ENCODE data around the gene TSPO.
A peak's percentile ranks its signal among the peaks of the same experiment; 100 is the strongest.

The TSPO gene

GRCh38 chr22:43118024-43118849 lies 33.1 kb upstream of the TSPO start:
- Mint-ChIP-seq H3K9me3 (no peaks in the 10 kb centered on the region), H3K27ac (no peak overlapping the region), H3K4me3 (no peak overlapping the region), H3K36me3 (ENCODE audit: low read depth) (no peaks in the 10 kb centered on the region), H3K27me3 (ENCODE audit: low read depth) (peaks cover 41% of the 10 kb centered on the region), H3K4me1 (no peaks in the 10 kb centered on the region)
- no peak for TF ChIP-seq CTCF (IDR thresholded peaks at IDR 0.05; ENCODE audit: unreplicated experiment in 3 of 3)

- Mint-ChIP-seq H3K4me1 (no peaks in the 10 kb centered on the region), H3K4me3 (no peak overlapping the region), H3K27ac (no peak overlapping the region), H3K27me3 (ENCODE audit: low read depth) (peaks cover 34% of the 10 kb centered on the region), H3K9me3 (no peaks in the 10 kb centered on the region), H3K36me3 (ENCODE audit: low read depth) (no peaks in the 10 kb centered on the region)
- no peak for TF ChIP-seq CTCF (IDR thresholded peaks at IDR 0.05; ENCODE audit: unreplicated experiment in 3 of 3)
Observed at GRCh38 chr22:43118953-43119458, 32.4 kb upstream of the TSPO start.

- Mint-ChIP-seq H3K9me3 (no peaks in the 10 kb centered on the region), H3K4me1 (peaks cover 4% of the 10 kb centered on the region), H3K4me3 (no peak overlapping the region), H3K36me3 (ENCODE audit: low read depth) (no peaks in the 10 kb centered on the region), H3K27me3 (ENCODE audit: low read depth) (peaks cover 8% of the 10 kb centered on the region), H3K27ac (peak overlapping the region in 1 of 3 experiments; percentile 76)
- no peak for TF ChIP-seq CTCF (IDR thresholded peaks at IDR 0.05; ENCODE audit: unreplicated experiment in 3 of 3)
Observed at GRCh38 chr22:43126501-43127165, 24.7 kb upstream of the TSPO start.

GRCh38 chr22:43127166-43127908 lies 24.0 kb upstream of the TSPO start:
- H3K27ac Mint-ChIP-seq = peak overlapping the region in 1 of 3 experiments; percentile 76

GRCh38 chr22:43128116-43128515 lies 23.2 kb upstream of the TSPO start:
- H3K4me3 Mint-ChIP-seq = no peak overlapping the region
- H3K4me1 Mint-ChIP-seq = peaks cover 4% of the 10 kb centered on the region
- H3K27me3 Mint-ChIP-seq (ENCODE audit: low read depth) = peaks cover 2% of the 10 kb centered on the region
- no peaks in the 10 kb centered on the region for H3K9me3 Mint-ChIP-seq
- no peak for TF ChIP-seq CTCF (IDR thresholded peaks at IDR 0.05; ENCODE audit: unreplicated experiment in 3 of 3)
- no peaks in the 10 kb centered on the region for H3K36me3 Mint-ChIP-seq (ENCODE audit: low read depth)
- H3K27ac Mint-ChIP-seq = no peak overlapping the region

More at GRCh38 chr22:43127166-43127908, 24.0 kb upstream of the TSPO start:
- Mint-ChIP-seq H3K36me3 (ENCODE audit: low read depth) (no peaks in the 10 kb centered on the region), H3K4me1 (peaks cover 4% of the 10 kb centered on the region), H3K27me3 (ENCODE audit: low read depth) (peaks cover 8% of the 10 kb centered on the region), H3K9me3 (no peaks in the 10 kb centered on the region), H3K4me3 (no peak overlapping the region)
- TF ChIP-seq CTCF (IDR thresholded peaks at IDR 0.05; ENCODE audit: unreplicated experiment in 3 of 3) = no peak

Data from nephron (organoid).